ENCODE measurements around the gene TARBP1. TPM values are rescaled to one million over a fixed set of nuclear protein-coding genes. Genes with fewer than 3 reads are reported as not detected.

Gene TARBP1
- total RNA-seq, 2 experiments from 2014 or later: 38.4 to 40.9 TPM

DNA sequence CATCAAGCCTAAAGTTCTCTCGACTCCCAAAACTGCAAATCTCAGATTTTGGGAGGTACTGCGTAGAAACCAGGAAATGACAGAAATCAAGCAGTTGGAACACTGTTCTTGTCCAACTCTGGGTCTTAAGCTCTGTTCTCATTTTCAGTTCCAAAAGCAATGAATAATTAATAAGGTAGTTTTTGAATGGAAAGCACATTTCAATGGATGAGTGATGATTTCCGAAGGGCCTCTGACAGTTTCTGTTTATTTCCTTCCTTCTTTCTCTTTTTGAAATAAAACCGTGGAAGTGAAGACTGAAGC, 20.9 kb upstream of the TARBP1 start:
- H3K9me3 ChIP-seq (ENCODE audit: control insufficient read depth in 1 of 2, insufficient read depth in 1 of 2, low read length in 2 of 2): no peaks in the 10 kb centered on the region
- no peaks in the 10 kb centered on the region for H3K27me3 Mint-ChIP-seq

DNA sequence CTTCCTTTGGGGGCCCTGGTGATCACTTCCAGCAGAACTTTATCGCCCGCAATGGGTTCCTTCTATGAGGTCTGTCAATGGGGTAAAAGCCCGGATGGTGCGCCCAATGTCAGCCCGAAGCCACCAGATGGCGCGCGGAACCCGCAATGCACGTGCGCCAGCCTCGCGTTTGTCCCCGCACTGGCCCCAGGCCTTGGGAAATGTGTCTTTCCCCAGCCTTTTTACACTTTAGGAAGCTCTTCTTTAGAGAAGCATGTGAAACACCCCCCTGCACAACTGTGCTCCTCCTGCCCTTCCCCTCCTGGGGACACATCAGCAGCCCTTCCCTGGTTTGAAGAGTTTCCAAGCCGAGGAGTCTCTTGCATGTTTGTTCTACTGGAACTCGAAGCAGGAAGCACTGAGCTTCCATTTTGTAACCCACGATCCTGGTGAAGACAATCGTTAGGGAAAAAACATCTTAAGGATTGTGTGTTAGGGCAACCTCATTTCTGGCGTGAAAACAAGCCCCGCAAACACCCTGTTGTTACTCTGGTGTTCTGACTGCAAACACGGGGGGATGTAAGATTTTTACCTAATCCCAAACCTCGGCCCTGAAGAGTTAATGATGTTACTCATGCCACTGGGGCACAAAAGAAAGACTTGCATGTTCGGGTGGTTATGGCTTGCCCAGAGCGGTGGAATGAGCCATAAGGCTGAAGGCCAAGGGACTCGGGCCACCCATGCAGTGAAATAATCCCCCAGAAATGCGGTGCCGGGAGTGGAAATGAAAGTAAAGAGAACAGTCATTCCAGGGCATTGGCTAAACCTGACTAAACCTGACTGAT, 20.4 kb upstream of the TARBP1 start:
- Histone ChIP-seq H3K27ac (ENCODE audit: low read depth in 1 of 2, low read length in 2 of 2) (no peak overlapping the region), H3K27me3 (ENCODE audit: control insufficient read depth in 1 of 2, insufficient read depth in 2 of 2, low read length in 2 of 2) (no peaks in the 10 kb centered on the region), H3K36me3 (ENCODE audit: insufficient read depth, low read length) (no peaks in the 10 kb centered on the region), H3K9me3 (ENCODE audit: control insufficient read depth in 1 of 2, insufficient read depth in 1 of 2, low read length in 2 of 2) (no peaks in the 10 kb centered on the region), H3K4me3 (ENCODE audit: low read length) (no peak overlapping the region), H3K4me1 (ENCODE audit: insufficient read depth, low read length) (peaks cover 10% of the 10 kb centered on the region)
- Mint-ChIP-seq H3K27me3 (no peaks in the 10 kb centered on the region), H3K4me3 (no peak overlapping the region), H3K4me1 (ENCODE audit: low read depth) (peaks cover 8% of the 10 kb centered on the region), H3K27ac (no peak overlapping the region), H3K36me3 (ENCODE audit: low read depth) (no peaks in the 10 kb centered on the region), H3K9me3 (no peaks in the 10 kb centered on the region)
- intact Hi-C loops (cut with DNase I, micrococcal nuclease): loop anchor here (1.0 to 10.0 kb wide), 6 partner anchors 99 to 918 kb away; no protein-coding TSS in a partner anchor
- DNase-seq (peak; percentile 67 to 89 (median 79)), ATAC-seq (ENCODE audit: poor library complexity) (peak; percentile 99)
- TF ChIP-seq, protein P1, sequence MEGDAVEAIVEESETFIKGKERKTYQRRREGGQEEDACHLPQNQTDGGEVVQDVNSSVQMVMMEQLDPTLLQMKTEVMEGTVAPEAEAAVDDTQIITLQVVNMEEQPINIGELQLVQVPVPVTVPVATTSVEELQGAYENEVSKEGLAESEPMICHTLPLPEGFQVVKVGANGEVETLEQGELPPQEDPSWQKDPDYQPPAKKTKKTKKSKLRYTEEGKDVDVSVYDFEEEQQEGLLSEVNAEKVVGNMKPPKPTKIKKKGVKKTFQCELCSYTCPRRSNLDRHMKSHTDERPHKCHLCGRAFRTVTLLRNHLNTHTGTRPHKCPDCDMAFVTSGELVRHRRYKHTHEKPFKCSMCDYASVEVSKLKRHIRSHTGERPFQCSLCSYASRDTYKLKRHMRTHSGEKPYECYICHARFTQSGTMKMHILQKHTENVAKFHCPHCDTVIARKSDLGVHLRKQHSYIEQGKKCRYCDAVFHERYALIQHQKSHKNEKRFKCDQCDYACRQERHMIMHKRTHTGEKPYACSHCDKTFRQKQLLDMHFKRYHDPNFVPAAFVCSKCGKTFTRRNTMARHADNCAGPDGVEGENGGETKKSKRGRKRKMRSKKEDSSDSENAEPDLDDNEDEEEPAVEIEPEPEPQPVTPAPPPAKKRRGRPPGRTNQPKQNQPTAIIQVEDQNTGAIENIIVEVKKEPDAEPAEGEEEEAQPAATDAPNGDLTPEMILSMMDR (IDR thresholded peaks at IDR 0.05): peak; percentile 88
- CTCF ChIA-PET: interaction anchor here (0.8 to 2.9 kb wide), 5 partner anchors 98 to 584 kb away, joined by 3 to 13 read pairs (median 3); no protein-coding TSS in a partner anchor
- POLR2A ChIA-PET: no interaction called here

More for the DNA sequence above, 20.9 kb upstream of the TARBP1 start:
- H3K4me1 Mint-ChIP-seq (ENCODE audit: low read depth): peaks cover 8% of the 10 kb centered on the region
- CTCF ChIA-PET: interaction anchor here (0.8 to 2.9 kb wide), 5 partner anchors 98 to 584 kb away, joined by 3 to 13 read pairs (median 3); no protein-coding TSS in a partner anchor
- Histone ChIP-seq H3K4me1 (ENCODE audit: insufficient read depth, low read length) (peaks cover 10% of the 10 kb centered on the region), H3K27ac (ENCODE audit: low read depth in 1 of 2, low read length in 2 of 2) (no peak overlapping the region), H3K27me3 (ENCODE audit: control insufficient read depth in 1 of 2, insufficient read depth in 2 of 2, low read length in 2 of 2) (no peaks in the 10 kb centered on the region), H3K36me3 (ENCODE audit: insufficient read depth, low read length) (no peaks in the 10 kb centered on the region), H3K4me3 (ENCODE audit: low read length) (no peak overlapping the region)
- H3K9me3 Mint-ChIP-seq: no peaks in the 10 kb centered on the region
- POLR2A ChIA-PET: no interaction called here
- no peak for ATAC-seq (ENCODE audit: poor library complexity)
- H3K27ac Mint-ChIP-seq: no peak overlapping the region
- H3K4me3 Mint-ChIP-seq: no peak overlapping the region
- intact Hi-C loops (cut with DNase I, micrococcal nuclease): loop anchor here (1.0 to 10.0 kb wide), 6 partner anchors 99 to 917 kb away; no protein-coding TSS in a partner anchor
- TF ChIP-seq, protein P1 (IDR thresholded peaks at IDR 0.05): no peak
- H3K36me3 Mint-ChIP-seq (ENCODE audit: low read depth): no peaks in the 10 kb centered on the region
- DNase-seq: no peak

DNA sequence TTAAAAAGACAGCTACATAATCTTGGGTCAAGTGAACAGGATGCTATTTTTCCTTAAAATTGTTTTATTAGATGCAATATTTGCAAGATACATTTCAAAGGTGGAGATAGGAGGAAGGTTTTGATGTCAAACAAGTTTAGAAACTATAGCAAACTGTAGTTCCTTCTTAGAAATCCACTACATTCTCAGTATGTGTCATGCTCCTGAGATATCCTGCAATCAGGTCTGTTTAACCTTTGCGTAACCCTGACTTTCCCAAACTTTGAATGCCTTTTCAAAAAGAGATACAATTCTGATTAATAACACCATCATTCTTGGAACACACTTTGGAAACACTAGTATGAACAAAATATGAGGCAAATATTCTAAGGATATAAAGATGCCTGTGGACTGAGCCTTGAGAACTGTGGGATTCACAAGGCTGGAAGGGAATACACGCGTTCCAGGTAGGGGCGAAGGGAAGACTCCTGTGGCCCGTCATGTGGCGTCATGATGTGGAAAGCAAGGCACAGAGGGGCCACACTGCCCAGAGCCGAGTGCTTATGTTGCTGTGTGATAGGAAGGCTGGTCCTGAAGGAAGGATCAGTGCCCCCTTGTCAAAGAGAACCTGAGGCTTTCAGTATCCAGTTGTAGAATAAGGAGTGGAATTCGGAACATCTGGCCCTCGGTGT, 19.6 kb upstream of the TARBP1 start:
- Histone ChIP-seq H3K27ac (ENCODE audit: low read depth in 1 of 2, low read length in 2 of 2) (no peak overlapping the region), H3K4me3 (ENCODE audit: low read length) (no peak overlapping the region), H3K27me3 (ENCODE audit: control insufficient read depth in 1 of 2, insufficient read depth in 2 of 2, low read length in 2 of 2) (no peaks in the 10 kb centered on the region), H3K9me3 (ENCODE audit: control insufficient read depth in 1 of 2, insufficient read depth in 1 of 2, low read length in 2 of 2) (no peaks in the 10 kb centered on the region), H3K4me1 (ENCODE audit: insufficient read depth, low read length) (peaks cover 10% of the 10 kb centered on the region), H3K36me3 (ENCODE audit: insufficient read depth, low read length) (no peaks in the 10 kb centered on the region)
- no peak overlapping the region for H3K4me3 Mint-ChIP-seq
- POLR2A ChIA-PET: no interaction called here
- TF ChIP-seq, protein P1 (IDR thresholded peaks at IDR 0.05): no peak
- H3K27ac Mint-ChIP-seq: no peak overlapping the region
- H3K27me3 Mint-ChIP-seq: no peaks in the 10 kb centered on the region
- H3K4me1 Mint-ChIP-seq (ENCODE audit: low read depth): peaks cover 8% of the 10 kb centered on the region
- no peaks in the 10 kb centered on the region for H3K9me3 Mint-ChIP-seq
- H3K36me3 Mint-ChIP-seq (ENCODE audit: low read depth): no peaks in the 10 kb centered on the region
- peak; percentile 24 for ATAC-seq (ENCODE audit: poor library complexity)
- intact Hi-C loops (cut with DNase I, micrococcal nuclease): loop anchor here (1.0 to 10.0 kb wide), 6 partner anchors 100 to 919 kb away; no protein-coding TSS in a partner anchor
- no peak for DNase-seq
- CTCF ChIA-PET: interaction anchor here (1.2 to 2.9 kb wide), 3 partner anchors 99 to 585 kb away, joined by 3 to 13 read pairs (median 3); no protein-coding TSS in a partner anchor

All from CD4-positive, alpha-beta T cell (primary cell).